Measurements from ENCODE around the gene TXNDC5. TPM values are rescaled to one million over a fixed set of nuclear protein-coding genes. Genes with fewer than 3 reads are reported as not detected.

Gene TXNDC5
- total RNA-seq, 1 donor from 2014 or later, result 48.2 TPM

- no peak for DNase-seq
- TF ChIP-seq CTCF (IDR thresholded peaks at IDR 0.05; ENCODE audit: borderline replicate concordance), result no peak
- intact Hi-C loops (cut with micrococcal nuclease), result no loop called here
- Histone ChIP-seq H3K27me3 (ENCODE audit: low read depth) (no peaks in the 10 kb centered on the region), H3K4me3 (no peak overlapping the region), H3K36me3 (peaks cover 4% of the 10 kb centered on the region), H3K27ac (replicated peaks) (no peak overlapping the region), H3K4me1 (no peaks in the 10 kb centered on the region), H3K9me3 (replicated peaks) (peaks cover 17% of the 10 kb centered on the region)
These were observed 10.5 kb upstream of the TXNDC5 start for GRCh38 chr6:7921046-7921445.

GRCh38 chr6:7920425-7920824 lies 9.8 kb upstream of the TXNDC5 start:
- H3K27me3 ChIP-seq (ENCODE audit: low read depth), result no peaks in the 10 kb centered on the region

DNA sequence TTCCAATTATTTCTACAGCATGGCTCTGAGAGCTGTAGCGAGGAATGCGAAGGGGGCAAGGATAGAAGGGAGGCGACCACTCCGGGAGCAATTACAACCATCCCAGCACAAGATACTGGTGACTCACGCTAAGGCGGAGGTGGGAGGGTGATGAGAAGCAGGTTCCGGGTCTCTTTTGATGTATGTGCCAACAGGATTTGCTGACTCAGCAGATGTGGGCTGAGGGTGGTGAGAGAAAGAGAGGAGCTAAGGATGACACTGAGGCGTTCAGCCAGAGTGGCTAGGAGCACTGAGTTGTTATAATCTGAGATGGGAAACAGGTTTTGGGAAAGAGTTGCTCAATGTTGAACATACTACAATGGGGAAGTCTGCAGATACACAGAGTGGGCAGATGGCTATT lies 9.3 kb upstream of the TXNDC5 start:
- TF ChIP-seq CTCF (IDR thresholded peaks at IDR 0.05; ENCODE audit: borderline replicate concordance), result no peak
- peaks cover 5% of the 10 kb centered on the region for H3K9me3 ChIP-seq (replicated peaks)
- no peaks in the 10 kb centered on the region for H3K36me3 ChIP-seq
- DNase-seq, result no peak
- no peak overlapping the region for H3K4me3 ChIP-seq
- H3K27ac ChIP-seq (replicated peaks), result no peak overlapping the region
- H3K4me1 ChIP-seq, result no peaks in the 10 kb centered on the region
- intact Hi-C loops (cut with micrococcal nuclease), result no loop called here
- H3K27me3 ChIP-seq (ENCODE audit: low read depth), result no peaks in the 10 kb centered on the region

More at GRCh38 chr6:7920425-7920824, 9.8 kb upstream of the TXNDC5 start:
- no peak for DNase-seq
- intact Hi-C loops (cut with micrococcal nuclease), result no loop called here
- Histone ChIP-seq H3K4me3 (no peak overlapping the region), H3K9me3 (replicated peaks) (peaks cover 11% of the 10 kb centered on the region), H3K36me3 (no peaks in the 10 kb centered on the region), H3K4me1 (no peaks in the 10 kb centered on the region), H3K27ac (replicated peaks) (no peak overlapping the region)
- TF ChIP-seq CTCF (IDR thresholded peaks at IDR 0.05; ENCODE audit: borderline replicate concordance), result no peak

GRCh38 chr6:7918403-7918802 lies 7.8 kb upstream of the TXNDC5 start:
- H3K9me3 ChIP-seq (replicated peaks), result no peaks in the 10 kb centered on the region
- H3K27me3 ChIP-seq (ENCODE audit: low read depth), result no peaks in the 10 kb centered on the region
- DNase-seq, result no peak
- no peak for TF ChIP-seq CTCF (IDR thresholded peaks at IDR 0.05; ENCODE audit: borderline replicate concordance)
- intact Hi-C loops (cut with micrococcal nuclease), result no loop called here
- no peak overlapping the region for H3K27ac ChIP-seq (replicated peaks)
- no peak overlapping the region for H3K4me3 ChIP-seq
- H3K4me1 ChIP-seq, result no peaks in the 10 kb centered on the region
- no peaks in the 10 kb centered on the region for H3K36me3 ChIP-seq

DNA sequence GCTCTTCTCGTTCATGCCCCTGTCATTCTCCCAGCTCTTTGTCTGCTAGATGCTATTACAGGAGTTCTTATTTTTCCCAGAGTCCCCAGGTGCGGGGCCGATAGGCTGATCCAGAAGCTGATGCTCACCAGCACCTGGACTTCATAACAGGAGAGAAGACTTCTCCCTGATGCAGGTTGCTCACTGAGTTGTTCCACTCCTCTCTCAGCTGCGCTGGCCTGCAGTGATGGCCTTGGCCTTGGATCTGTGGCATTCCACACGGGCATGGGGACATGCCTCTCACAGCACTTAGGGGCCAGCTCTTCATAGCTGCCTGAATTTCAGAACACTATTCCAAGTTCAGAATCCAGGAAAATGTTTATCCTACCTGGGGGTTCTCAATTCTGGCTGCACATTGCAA lies 7.1 kb upstream of the TXNDC5 start:
- TF ChIP-seq CTCF (IDR thresholded peaks at IDR 0.05; ENCODE audit: borderline replicate concordance), result no peak
- intact Hi-C loops (cut with micrococcal nuclease), result no loop called here
- Histone ChIP-seq H3K4me1 (no peaks in the 10 kb centered on the region), H3K9me3 (replicated peaks) (no peaks in the 10 kb centered on the region), H3K27me3 (ENCODE audit: low read depth) (no peaks in the 10 kb centered on the region), H3K36me3 (no peaks in the 10 kb centered on the region), H3K27ac (replicated peaks) (no peak overlapping the region), H3K4me3 (no peak overlapping the region)
- DNase-seq, result no peak

- H3K27ac ChIP-seq (replicated peaks), result no peak overlapping the region
- no peak overlapping the region for H3K4me3 ChIP-seq
- TF ChIP-seq CTCF (IDR thresholded peaks at IDR 0.05; ENCODE audit: borderline replicate concordance), result no peak
- intact Hi-C loops (cut with micrococcal nuclease), result no loop called here
- no peaks in the 10 kb centered on the region for H3K36me3 ChIP-seq
- no peaks in the 10 kb centered on the region for H3K9me3 ChIP-seq (replicated peaks)
- H3K27me3 ChIP-seq (ENCODE audit: low read depth), result no peaks in the 10 kb centered on the region
- no peaks in the 10 kb centered on the region for H3K4me1 ChIP-seq
- no peak for DNase-seq
These were observed 6.4 kb upstream of the TXNDC5 start for GRCh38 chr6:7916959-7917358.

Measured in left ventricle myocardium inferior (tissue), 1 donor.